GM19468 (cell line): ENCODE results near the gene PSMG3.

ENCODE experiments used
- ATAC-seq: cut with Tn5 transposase; IDR thresholded peaks from one replicate; pipeline ENCODE4 v1.9.1; 2021; ENCODE audit warnings: mild to moderate bottlenecking, moderate library complexity, moderate number of reproducible peaks; ENCODE audit not compliant: unreplicated experiment; ENCODE audit errors: extremely low read depth

PSMG3 gene

DNA sequence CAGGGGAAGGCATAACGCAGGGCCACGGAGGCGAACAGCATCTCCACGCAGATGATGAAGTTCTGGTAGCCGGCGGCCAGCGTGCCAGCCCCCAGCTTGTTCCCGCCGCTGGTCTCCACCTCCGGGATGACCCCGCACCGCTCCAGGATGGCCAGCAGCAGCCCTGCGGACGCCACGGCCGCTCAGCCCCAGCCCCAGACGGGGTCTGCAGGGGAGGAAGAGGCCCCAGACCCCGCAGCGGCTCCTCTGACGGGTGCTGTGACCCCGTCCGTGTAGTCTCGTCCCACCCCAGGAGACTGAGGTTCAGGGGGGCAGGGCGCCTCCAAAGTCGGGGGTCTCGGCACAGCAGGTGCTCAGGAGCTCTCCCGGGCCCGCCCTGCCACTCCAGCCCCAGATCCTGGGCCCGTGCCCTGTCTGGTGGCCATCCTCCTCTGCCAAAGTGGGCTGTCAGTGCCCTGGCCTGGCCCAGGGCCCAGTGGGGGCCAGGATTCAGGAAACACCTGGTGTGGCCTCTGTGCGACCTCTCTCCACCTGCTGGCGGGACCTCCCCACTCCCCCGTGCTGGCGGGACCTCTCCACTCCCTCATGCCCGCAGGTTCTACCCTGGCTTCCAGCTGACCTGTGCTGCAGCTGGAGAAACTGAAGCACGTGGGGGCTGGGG lies 21.9 kb downstream of the PSMG3 start:
- no peak for ATAC-seq

DNA sequence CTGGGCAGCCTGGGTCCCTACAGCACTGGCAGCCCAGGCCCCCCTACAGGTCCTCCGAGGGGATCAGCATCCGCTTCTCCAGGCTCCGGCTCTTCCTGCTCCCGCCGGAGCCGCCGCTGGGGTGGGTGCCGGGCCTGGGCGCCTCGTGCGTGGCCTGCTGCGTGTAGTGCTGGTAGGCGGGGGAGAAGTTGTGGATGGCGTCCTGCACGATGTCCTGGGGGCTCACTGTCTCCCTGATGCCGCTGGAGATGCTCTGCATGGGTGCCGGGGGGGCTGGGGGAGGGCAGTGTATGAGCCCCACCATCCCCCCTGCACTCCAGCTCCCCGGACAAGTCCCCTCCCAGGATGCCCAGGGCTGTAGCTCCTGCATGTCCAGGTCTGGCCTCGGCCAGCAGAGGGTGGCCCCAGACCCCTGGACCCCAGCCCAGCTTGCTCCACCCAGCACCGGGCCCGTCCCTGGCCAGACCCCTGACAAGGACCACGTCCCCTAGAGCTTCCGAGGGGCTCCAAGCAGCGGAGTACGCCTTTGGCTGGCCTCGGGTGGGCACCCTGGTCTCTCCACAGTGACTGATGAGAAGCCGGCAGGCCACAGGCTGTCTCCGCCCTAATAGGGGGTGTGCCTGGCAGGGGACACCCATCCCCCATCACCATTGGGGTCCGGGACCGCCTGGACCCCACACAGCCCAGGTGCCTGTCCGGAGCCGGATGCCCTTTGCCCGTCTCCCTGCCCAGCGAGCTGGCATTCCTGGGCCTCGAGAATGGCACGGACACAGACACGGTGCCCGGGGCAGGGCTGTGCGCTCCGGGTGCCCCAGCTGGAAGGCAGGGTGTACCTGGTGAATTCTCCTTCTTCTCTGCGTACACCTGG lies 22.7 kb downstream of the PSMG3 start:
- ATAC-seq = no peak

- no peak for ATAC-seq
These were observed 23.4 kb downstream of the PSMG3 start for GRCh38 chr7:1546274-1546908.

DNA sequence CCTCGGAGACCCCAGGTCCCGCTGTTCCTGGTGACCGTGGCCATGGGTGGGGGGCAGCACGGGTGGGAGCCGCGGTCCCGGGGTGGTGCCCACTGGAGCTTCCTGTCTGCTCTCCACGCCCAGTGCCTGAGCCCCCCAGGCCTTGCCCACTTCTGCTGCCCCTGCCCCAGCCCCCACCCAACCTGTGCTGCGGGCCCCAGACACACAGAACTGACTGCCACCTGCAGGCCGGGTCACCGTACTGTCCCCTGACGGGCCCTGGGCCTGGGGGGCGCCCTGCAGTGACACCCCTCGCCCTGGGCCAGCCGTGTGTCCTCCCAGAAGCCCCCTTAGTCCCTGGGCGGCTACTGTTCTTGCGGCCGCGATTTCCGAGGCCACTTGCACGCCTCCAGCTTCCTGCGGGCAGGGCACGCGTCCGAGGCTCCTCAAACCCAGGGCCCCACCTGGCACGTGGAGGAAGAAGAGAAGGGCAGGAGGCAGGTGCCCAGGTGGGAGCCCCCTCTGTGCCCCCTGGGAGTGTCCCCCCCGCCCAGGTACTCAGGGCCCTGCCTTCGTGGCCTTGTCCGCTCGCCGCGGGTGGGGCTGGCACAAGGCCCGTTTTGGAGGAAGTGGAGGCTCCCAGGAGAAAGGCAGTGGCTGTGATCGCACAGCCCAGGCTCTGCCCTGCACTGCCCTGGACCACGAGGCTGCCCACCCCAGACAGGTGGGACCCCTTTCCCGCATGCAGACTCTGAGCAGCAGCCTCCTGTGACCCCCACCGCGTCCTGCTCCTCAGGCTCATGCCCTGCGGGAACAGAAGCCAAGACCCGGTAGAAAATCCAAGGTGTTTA lies 24.2 kb downstream of the PSMG3 start:
- ATAC-seq = no peak

- ATAC-seq = no peak
These were observed 24.9 kb downstream of the PSMG3 start for GRCh38 chr7:1544896-1545416.

DNA sequence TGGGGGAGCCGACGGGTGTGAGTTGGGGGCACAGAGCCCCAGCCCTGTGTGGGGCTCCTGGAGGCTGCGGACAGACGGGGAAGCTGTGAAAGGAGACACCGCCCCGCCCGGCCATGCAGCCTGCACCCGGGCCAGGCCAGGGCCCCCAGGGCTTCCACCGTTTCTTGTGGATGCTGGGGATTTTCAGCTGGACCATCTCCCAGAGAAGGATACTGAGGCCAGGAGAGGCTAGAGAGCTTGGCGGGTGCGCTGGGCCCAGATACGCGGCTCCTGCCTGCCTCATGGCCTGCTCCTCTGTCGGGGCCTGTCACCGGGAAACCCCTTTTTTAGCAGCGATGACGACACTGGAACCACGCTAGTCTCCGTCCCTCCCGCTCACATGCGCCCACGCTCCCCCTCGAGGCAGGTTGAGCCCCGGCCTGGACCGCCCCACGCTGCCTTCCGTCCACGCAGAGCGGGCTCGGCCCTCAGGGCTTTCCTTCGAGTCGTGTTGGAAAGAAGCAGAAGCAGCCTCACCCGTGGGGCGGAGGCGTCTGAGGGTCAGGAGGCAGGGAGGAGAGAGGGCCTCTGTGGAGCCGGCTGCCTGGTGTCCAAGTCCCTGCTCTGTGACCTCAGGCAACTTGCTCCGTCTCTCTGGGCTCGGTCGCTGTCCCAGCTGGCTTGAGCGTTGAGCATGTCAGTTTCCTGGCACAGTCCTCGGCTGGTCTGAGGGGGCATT lies 25.5 kb downstream of the PSMG3 start:
- ATAC-seq = no peak

- ATAC-seq = no peak
These were observed 26.0 kb downstream of the PSMG3 start for GRCh38 chr7:1543826-1544177.

GRCh38 chr7:1542841-1543747 lies 26.7 kb downstream of the PSMG3 start:
- no peak for ATAC-seq

DNA sequence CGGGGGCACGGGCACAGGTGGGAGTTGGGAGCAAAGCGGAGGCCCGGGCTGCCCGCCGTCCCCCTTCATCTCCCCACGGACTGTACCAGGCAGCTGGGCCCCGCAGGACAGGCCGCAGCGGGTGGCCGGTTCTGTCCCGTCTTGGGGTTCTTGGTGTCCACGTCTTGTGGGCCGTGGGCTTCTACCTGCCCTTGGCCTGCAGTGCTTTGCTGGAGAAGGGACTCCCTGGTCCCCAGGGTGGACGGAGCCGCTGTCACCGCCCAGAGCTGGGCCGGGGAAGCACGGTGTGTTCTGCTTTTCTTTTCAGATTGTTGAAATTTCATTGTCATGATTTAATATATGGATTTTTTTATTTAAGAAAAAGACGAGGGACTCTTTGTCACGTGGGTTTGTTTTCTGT lies 27.5 kb downstream of the PSMG3 start:
- ATAC-seq = no peak

DNA sequence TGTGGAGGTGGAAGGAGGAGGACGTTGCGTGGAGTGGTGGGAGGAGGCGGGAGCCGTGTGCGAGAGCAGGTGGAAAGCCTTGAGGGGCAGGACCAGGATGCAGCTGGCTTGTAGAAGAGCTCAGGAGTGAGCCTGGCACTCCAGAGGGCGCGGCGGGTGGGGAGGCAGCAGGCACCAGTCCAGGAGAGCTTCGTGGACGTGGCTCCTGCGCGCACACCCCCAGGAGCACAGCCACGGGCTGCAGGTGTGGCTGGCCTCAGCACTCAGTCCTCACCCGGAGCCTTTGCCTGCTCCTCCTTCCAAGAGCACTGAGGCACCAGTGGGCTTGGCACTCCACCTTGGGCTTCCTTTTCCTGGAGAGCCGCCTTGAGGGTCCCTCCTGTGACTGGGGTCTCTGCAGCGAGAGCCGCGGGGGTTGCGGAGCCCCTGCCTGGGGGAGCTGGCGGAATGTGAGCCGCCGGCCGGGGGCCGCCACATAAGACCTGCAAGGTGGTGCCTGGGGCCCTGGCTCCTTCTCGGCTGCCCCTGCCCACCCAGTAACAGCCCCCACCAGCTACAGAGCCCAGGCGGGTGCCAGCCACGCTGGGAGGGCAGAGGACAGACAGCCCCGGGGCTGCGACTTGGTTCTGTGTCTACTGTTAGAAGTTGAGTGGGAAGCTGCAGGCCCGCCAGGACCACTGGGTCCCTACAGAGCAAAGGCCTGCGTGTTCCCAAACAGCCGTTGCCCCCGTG lies 28.2 kb downstream of the PSMG3 start:
- ATAC-seq = no peak

DNA sequence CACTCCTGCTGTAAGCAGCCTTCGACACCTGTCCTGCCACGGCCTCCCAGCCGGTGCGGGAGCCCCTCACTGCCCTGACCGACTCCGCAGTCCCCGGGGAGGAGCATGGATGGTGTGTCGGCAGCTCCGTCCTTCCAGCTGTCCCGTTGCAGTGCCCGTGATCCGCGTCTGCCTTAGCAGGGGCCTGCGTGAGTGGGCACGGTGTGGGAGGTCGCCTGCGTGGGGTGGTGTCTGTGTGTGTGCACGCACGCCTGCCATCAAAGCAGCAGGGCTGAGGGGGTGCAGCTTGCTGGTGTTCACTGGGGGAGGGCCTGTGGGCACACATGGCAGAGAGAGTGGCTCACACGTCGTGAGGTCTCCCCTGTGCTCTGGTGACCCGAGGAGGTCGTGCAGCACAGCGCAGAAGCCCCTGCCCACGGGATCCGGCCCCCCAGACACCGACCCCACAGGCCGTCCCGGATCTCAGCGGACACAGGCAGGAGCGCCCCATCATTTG lies 29.0 kb downstream of the PSMG3 start:
- no peak for ATAC-seq

- no peak for ATAC-seq
These were observed 29.7 kb downstream of the PSMG3 start for GRCh38 chr7:1539882-1540775.

DNA sequence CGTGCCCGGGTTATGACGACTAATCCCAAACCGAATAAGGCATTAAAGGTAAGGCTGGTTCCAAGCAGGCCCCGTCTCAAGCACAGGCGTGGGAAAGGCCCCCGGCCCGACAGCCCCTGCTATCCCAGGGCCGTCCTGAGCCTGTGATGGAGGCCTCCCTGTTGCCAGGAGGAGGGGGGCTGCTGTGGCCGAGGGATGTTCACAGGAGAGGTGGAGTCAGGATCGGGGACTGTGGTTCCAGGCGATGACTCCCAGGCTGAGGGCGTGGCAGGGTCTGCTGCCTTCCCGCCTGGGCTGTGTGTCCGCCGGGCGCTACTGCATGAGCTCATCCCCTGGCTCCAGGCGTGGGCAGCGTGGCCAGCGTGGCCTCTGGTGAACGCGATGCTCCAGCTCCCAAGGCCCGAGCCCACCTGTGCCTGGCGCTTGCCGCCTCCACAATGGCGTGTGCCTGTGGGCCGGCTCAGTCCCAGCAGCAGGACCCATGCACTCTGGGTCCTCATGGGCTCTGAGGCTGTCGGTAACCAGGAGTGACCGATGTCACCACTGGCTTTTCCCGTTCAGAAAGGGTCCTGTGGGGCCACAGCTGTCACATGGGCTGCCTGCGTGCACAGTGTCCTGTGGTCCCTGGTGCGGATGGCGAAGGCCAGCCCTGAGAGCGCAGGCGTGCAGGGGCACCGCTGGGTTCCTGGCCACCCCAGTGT lies 30.5 kb downstream of the PSMG3 start:
- no peak for ATAC-seq

- no peak for ATAC-seq
These were observed 31.2 kb downstream of the PSMG3 start for GRCh38 chr7:1538544-1539180.

- ATAC-seq = no peak
These were observed 32.1 kb downstream of the PSMG3 start for GRCh38 chr7:1537535-1538412.
